ENCODE data around the gene DMXL2. TPM values are rescaled to one million over a fixed set of nuclear protein-coding genes. Genes with fewer than 3 reads are reported as not detected.
A peak's percentile ranks its signal among the peaks of the same experiment; 100 is the strongest.

Gene DMXL2
- total RNA-seq, 1 donor from 2014 or later = 55.2 TPM

DNA sequence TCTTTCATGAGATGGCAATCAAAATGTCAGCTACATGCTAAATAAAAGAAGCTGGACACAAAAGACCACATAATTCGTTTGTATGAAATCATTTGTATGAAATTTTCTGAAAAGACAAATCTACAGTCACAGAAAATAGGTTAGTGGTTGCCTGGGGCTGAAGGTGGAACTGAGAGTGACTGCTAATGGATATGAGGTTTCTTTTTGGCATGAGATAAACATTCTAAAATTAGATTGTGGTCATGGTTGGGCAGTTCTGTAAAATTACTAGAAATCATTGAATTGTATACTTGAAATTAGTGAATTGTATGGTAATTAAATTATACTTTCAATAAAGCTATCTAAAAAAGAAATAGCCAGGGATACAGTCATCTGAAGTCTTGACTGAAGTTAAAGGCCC lies 2.7 kb upstream of the DMXL2 start:
- no peak overlapping the region for H3K27ac ChIP-seq
- no peaks in the 10 kb centered on the region for H3K9me3 ChIP-seq
- no peaks in the 10 kb centered on the region for H3K36me3 ChIP-seq
- TF ChIP-seq, protein P1, sequence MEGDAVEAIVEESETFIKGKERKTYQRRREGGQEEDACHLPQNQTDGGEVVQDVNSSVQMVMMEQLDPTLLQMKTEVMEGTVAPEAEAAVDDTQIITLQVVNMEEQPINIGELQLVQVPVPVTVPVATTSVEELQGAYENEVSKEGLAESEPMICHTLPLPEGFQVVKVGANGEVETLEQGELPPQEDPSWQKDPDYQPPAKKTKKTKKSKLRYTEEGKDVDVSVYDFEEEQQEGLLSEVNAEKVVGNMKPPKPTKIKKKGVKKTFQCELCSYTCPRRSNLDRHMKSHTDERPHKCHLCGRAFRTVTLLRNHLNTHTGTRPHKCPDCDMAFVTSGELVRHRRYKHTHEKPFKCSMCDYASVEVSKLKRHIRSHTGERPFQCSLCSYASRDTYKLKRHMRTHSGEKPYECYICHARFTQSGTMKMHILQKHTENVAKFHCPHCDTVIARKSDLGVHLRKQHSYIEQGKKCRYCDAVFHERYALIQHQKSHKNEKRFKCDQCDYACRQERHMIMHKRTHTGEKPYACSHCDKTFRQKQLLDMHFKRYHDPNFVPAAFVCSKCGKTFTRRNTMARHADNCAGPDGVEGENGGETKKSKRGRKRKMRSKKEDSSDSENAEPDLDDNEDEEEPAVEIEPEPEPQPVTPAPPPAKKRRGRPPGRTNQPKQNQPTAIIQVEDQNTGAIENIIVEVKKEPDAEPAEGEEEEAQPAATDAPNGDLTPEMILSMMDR (IDR thresholded peaks at IDR 0.05) = no peak
- DNase-seq (no peak), ATAC-seq (no peak)
- no peak overlapping the region for H3K4me3 ChIP-seq
- H3K4me1 ChIP-seq = peaks cover 13% of the 10 kb centered on the region
- no peaks in the 10 kb centered on the region for H3K27me3 ChIP-seq
- intact Hi-C loops (cut with DNase I) = no loop called here

DNA sequence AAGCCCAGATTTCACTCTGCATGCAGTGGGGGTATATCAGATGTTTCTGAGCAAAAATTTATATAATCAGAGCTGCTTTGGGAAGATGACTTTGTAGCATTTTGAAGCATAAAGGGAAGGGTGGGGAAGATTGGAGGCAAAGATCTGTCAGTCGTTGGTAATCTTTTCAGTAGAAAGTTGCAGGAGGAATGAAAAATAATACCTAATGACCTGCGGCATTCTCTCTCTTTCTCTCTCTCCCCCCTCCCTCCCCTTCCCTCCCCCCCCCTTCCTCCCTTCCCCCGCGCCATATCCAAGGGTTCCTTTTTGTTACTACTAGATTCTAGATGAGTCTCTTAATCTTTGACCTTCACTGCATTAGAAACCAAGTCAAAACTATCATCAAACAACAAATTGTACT lies 1.5 kb upstream of the DMXL2 start:
- TF ChIP-seq, protein P1 (IDR thresholded peaks at IDR 0.05) = no peak
- no peak for ATAC-seq
- intact Hi-C loops (cut with DNase I) = no loop called here

DNA sequence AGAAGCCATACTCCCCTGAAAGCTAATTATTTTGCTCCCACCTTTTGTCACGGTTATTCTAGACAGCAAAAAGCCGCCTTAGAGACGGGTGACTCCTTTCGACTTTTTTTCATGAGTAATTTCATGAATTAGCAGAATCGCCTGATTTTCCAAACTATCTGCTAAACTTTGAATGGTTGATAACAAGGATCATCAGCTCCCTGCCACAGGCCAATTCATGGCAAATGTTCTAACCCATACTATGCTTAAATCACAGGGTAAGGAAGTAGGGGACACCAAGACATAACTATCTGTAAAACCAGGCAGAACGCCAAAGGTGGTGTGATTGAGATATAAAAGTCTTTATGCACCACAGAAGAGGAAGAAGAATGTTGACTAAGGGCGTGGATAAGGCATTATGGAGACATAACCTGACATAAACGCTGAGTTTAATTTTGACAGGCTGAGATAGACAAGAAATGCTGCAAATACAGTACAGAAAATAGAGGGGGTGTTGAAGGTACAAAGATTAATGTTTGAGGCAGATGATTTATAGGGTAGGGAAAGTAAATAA lies 891 bp upstream of the DMXL2 start:
- Histone ChIP-seq H3K9me3 (no peaks in the 10 kb centered on the region), H3K27ac (peak overlapping the region; percentile 77), H3K4me3 (peak overlapping the region; percentile 85), H3K36me3 (no peaks in the 10 kb centered on the region), H3K27me3 (no peaks in the 10 kb centered on the region), H3K4me1 (peaks cover 16% of the 10 kb centered on the region)
- no peak for DNase-seq
- TF ChIP-seq, protein P1 (IDR thresholded peaks at IDR 0.05) = no peak
- no peak for ATAC-seq
- intact Hi-C loops (cut with DNase I) = no loop called here

More for the DNA sequence above, 1.5 kb upstream of the DMXL2 start:
- Histone ChIP-seq H3K4me3 (no peak overlapping the region), H3K4me1 (peaks cover 13% of the 10 kb centered on the region), H3K27ac (peak overlapping the region; percentile 77), H3K36me3 (no peaks in the 10 kb centered on the region), H3K9me3 (no peaks in the 10 kb centered on the region), H3K27me3 (no peaks in the 10 kb centered on the region)
- DNase-seq = no peak

DNA sequence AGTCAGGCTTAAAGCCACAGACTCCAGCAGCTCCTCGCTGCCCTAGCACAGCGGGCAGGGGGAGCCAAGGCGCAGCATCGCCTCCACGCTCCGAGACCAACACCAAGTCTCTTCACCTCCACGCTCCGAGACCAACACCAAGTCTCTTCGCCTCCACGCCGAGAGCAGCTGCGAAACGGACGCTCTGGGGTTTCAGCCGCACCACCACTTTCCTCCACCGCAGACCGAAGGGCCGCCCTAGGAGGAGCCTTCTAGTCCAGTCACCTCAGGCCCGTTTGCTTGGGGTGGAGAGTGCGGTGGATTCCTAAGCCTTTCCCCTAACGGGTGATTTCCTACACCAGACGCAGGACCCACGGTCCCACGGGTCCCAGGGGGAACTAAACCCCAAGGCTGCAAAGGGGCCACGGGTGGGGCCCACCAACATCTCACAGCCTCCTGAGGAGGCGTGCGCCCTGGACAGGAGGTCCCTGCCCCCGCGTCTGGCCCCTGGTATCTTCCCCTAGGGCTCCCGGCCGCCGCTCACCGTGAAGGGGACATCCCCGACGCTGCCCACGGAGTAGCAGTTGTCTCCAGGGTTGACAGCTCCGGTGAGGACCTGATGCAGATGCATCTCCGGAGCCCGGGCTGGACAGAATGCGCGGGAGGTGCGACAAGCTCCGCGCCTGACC lies 501 bp downstream of the DMXL2 start:
- H3K27ac ChIP-seq = peak overlapping the region; percentile 77
- intact Hi-C loops (cut with DNase I) = no loop called here
- no peaks in the 10 kb centered on the region for H3K27me3 ChIP-seq
- no peaks in the 10 kb centered on the region for H3K36me3 ChIP-seq
- peak overlapping the region; percentile 85 for H3K4me3 ChIP-seq
- TF ChIP-seq, protein P1 (IDR thresholded peaks at IDR 0.05) = peak; percentile 21
- H3K4me1 ChIP-seq = peaks cover 26% of the 10 kb centered on the region
- peak; percentile 84 for DNase-seq
- peak; percentile 61 for ATAC-seq
- no peaks in the 10 kb centered on the region for H3K9me3 ChIP-seq

DNA sequence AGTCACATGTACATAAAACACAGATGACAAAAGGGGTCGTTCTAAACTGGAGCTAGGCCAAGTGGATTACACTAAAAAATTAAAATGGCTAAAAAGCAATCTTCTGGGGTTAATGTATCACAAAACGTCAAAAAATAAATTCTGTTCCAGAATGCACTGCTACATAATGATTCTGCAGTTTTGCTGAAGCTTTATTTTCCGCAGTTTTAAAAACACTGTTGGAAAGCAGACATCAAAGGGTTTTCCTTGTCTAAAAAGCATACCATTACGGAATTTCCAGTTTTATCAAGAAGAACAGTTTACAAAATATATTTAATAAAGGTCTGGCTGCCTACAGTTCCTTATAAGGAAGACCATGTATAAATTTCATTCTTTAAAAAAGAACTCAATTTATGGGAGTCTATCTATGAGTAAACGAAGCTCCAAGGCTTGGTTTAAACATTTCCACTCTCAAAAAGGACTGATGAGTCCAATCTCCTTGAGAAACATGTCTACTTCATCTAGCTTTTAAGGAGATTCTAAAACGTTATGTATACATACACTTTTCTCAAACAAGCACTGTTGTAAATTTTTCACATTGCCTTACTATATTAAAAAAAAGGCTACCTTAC lies 1.3 kb downstream of the DMXL2 start:
- intact Hi-C loops (cut with DNase I) = no loop called here
- H3K4me3 ChIP-seq = peak overlapping the region; percentile 85
- peaks cover 26% of the 10 kb centered on the region for H3K4me1 ChIP-seq
- H3K27ac ChIP-seq = peak overlapping the region; percentile 77
- no peaks in the 10 kb centered on the region for H3K36me3 ChIP-seq
- no peak for ATAC-seq
- no peaks in the 10 kb centered on the region for H3K9me3 ChIP-seq
- H3K27me3 ChIP-seq = no peaks in the 10 kb centered on the region
- no peak for DNase-seq
- TF ChIP-seq, protein P1 (IDR thresholded peaks at IDR 0.05) = no peak

Data from upper lobe of right lung (tissue), 1 donor.